GM12872 (cell line): Measurements from ENCODE around the gene BYSL.

Experiments
- CTCF ChIP-seq: IDR thresholded peaks from 3 replicates; pipeline ENCODE4 v1.5.1; 2011; ENCODE audit warnings: low read depth, mild to moderate bottlenecking, low read length, moderate library complexity; ENCODE audit not compliant: insufficient read depth

The BYSL gene

GRCh38 chr6:41895300-41896233 is 25.7 kb upstream of the BYSL start, which contains the start of gene USP49:
TSS of gene USP49 (minus strand) at chr6:41895375. CDS start at chr6:41806983, 88,392 bp downstream.
- TF ChIP-seq CTCF = no peak

DNA sequence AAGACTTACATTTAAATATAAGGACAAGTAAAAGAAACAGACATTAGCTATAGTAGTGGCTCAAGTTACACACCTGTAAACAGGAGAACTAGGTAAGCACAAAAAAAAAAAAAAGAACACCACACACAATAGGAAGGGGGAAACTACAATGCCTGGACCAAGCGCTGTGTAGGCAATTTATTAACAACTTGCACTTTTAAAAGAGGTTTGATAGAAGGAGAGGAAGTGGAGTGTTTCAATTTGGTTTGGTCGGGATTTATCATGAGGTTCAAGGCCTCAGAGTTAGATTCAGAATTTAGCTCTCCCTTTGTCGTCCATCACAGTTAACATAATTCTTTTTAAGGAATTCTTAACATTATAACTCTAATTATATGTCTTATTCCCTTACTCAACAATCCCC is 25.0 kb upstream of the BYSL start:
- TF ChIP-seq CTCF = no peak

GRCh38 chr6:41900861-41901260 is 20.4 kb upstream of the BYSL start:
- TF ChIP-seq CTCF = no peak

GRCh38 chr6:41901882-41902519 is 19.3 kb upstream of the BYSL start:
- peak; percentile 55 for TF ChIP-seq CTCF

- no peak for TF ChIP-seq CTCF
These were observed 11.6 kb upstream of the BYSL start for GRCh38 chr6:41909727-41910126.

- TF ChIP-seq CTCF = no peak
These were observed 7.0 kb upstream of the BYSL start for GRCh38 chr6:41914343-41914742.

DNA sequence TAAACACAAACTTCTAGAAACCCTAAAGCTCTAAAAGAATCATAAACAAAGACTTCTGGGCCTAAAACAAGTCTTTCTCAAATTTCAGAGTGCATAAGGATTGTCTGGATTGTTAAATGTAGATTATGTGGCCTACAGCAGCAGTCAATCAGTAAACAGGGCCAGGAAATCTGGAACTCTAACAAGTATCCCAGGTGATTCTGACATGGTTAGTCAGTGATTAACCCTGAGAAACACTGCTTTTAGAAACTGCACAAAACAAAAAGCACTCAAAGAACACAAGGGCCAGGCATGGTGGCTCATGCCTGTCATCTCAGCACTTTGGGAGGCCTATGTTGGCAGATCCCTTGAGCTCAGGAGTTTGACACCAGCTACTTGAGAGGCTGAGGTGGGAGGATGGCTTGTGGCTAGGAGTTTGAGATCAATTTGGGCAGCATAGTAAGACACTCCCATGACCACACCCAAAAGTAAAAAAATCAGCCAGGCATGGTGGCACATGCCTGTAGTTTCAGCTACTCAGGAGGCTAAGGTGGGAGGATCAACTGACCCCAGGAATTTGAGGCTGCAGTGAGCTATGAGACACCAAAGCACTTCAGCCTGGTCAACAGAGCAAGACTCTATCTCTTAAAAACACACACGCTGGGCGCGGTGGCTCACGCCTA is 6.3 kb upstream of the BYSL start:
- no peak for TF ChIP-seq CTCF
